ENCODE results near the gene GPR39.

The GPR39 gene

DNA sequence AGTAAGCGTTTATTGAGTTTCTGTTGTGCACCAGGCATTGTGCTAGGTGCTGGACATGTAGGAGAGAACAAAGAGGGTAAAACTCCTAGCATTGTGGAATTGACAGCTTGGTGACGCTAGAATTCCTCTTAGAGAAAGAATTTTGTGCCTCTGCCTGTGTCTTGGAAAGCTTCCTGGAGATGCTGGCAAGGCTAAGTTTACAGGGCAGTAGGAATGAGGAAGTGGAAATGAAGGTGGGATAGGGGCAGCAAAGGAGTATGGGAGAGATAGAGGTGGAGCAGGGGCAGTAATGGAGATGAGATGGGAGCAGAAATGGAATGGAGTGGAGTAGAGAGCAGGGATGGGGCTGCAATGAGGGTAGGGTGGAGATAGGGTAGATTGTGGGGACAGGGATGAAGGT, 29.8 kb downstream of the GPR39 start:
- no peak for DNase-seq (ENCODE audit: low read depth)

DNA sequence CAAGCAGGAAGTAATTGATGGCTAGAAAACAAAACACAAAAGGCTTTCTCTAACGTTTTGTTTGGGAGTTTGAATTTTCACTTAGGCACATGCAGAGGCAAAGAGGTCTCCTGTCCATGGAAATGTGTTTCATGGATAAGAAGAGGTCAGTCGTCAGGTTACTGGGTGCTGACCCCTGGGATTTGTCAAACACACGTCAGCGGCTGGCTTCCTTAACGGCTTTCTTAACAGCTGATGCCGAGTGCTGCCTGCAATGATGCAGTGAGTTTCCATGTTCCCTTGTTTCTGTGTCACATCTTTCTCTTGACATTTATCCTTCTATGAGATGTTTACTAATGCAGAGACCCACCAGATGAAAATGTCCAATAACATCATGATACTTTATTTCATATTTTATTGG, 31.7 kb downstream of the GPR39 start:
- DNase-seq (ENCODE audit: low read depth): no peak

DNA sequence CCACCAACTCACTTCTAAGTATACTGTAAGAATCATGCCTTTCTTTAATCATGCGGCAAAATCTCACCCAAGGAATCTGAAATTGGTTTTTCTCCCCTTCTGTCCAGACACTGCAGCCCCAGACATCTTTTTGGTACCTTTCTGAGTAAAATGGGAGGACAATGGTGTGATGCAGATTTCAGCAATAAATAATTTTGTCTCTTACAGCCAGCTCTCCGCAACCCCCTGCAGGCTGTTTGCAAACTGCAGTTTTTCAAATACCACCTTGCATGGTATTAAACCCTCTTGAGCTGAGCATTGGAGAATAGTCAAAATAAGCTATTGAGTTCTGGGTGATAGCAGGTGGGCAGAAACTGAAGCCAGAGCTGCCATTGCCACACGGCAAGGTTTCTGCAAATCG, 32.2 kb downstream of the GPR39 start:
- no peak for DNase-seq (ENCODE audit: low read depth)

DNA sequence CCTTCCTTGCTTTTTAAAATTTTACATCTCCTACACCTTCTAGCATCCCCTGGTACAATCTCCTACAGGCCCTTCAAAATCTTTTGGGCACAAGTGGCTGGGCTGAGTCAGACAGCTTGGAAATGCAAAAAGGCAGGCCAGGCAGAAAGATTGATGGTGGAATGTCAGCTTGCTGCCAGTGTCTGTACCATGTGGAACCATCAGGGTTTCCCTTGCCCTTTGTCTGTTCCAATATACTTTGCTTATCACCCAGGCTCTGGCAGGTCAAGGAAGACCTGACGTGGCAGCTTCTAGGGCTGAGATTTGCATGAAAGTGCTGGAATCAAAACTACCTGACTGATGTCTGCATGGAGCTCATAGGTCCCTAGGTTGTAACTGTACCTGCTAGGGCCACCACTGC, 33.3 kb downstream of the GPR39 start:
- DNase-seq (ENCODE audit: low read depth): no peak

DNA sequence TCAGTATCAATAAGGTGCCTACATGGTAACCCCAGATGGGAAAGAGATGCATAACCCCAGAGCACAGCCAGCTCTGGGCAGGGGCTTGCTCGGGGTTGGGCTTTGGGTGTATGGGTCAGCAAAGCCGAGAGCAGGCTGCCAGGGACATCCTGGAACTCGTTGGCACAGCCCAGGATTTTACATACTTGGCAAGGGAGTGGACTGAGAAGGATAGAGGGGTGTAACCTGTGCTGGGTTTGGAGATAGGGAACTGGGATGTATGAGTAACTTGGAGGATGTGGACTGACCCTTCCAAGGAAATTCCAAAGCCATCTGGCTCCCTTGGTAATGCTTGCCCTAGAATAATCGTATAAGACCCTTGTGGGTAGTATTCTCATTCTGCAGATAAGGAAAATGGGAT, 44.2 kb downstream of the GPR39 start:
- no peak for DNase-seq (ENCODE audit: low read depth)

DNA sequence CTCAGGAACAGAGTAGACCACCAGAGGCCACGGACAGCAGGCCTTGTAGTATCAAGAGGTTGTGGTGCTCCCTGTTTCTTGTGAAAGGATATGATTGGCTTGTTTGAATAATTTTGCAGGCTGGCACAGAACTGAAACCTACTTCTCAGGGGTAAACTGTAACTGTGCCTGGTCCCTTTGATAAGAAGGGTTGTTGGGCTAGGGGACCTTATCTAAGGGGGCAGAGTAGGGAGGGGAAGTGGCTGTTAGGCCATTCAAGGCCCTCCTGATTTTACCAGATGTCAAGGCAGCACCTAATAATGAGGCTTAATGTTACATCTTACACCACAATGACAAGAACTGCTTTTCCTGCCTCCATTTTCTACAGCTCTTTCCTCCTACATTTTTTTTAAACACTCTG, 45.6 kb downstream of the GPR39 start:
- no peak for DNase-seq (ENCODE audit: low read depth)

DNA sequence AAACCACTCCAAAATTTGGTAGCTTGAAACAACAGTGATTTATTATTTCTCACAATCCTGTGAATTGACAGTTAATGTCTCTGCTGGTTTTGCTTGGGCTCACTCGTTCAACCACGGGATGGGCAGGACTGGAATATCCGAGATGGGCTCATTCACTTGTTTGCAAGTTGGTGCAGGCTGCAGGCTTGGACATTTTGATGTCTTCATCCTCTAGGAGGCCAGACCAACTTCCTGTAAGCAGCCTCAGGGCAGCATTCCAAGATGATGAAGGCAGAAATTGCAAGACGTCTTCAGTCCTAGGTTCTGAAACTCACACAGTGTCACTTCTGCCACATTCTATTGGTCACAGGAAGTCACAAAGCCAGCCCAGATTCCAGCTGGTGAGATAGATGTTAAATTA, 47.1 kb downstream of the GPR39 start:
- no peak for DNase-seq (ENCODE audit: low read depth)

DNA sequence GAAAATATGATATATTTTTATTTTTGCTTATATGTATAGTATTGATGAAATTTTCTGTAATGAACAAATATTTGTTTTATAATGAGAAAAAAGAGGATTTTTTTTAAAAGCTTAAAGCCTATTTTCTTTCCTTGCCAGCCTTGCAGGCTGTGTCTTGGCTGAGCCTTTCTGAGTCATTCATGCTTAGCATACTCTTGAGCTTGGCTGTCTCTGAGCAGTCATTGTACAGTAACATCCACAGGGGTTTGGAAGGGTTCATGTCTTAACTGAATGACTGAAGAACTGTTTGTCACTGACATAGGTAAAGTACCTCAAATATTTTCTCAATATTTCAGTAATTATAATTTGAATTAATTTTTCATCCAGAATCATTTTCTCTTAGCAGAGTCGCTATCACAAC, 49.3 kb downstream of the GPR39 start:
- no peak for DNase-seq (ENCODE audit: low read depth)

DNA sequence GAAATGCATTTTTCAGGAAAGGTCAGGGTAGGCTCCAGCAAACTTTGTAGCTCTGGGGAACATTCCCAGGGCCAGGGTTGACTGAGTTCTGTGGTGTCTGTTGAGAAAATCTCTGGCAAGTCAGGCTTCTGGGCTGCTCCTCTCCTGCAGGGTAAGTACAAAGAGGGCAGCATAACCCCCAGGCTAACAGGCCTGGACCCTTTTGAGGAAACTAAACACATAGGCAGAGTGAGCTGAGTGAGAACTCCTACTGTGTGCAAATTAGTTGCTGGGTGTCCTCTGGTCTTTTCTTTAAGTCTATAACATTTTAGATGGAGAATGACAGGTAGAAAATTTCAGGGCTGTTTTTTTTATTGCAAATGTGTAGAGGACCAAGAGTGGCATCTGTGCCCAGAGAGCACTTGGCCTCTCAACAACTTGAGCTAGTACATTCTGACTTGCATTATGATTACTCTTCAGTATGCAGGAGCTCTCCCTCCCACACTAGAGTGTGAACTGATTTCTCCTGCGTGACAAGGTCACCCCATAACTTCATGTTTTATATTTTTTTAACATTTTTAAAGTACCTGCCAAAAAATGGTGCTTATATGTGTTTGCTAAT, 49.9 kb downstream of the GPR39 start:
- DNase-seq (ENCODE audit: low read depth): no peak

DNA sequence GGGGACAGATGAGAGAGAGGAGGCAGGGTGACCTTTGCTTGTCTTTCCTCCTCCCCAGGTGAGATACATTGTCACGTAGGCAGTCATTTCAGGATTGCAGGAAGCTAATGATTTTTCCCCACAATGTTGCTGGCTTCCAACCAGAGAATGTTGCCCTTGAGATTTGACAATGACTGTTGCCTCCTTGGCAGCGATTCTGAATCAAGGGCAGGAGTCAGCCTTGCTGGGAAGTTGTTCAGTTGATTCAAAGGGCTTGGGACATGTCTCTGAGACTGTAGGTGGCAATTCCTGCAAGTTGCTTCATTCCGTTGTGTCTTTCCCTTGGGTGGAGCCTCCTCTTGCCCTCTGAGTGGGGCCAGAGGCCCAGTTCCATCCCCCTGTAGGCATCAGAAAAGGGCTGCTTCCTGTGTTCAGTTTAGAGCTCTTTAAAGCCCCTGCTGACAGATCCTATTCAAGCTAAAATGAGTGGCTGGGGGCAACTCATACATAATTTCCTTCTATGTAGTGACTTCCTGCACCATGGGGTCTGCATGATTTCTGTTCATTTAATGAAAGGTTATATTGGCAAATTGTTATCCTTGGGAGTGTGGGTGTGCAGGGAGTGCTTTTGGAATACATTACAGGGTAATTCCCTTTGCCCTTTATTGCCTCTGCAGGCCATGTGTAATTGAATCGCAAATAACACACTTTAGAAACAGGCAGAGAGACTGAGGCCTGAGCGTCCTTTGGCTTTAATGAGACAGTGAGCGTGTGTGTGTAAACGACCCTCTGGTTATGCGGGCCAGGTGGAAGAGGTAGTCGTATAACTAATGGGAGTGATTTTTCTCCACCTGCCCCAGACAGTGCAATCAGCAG, 52.4 kb downstream of the GPR39 start:
- DNase-seq (ENCODE audit: low read depth): no peak

DNA sequence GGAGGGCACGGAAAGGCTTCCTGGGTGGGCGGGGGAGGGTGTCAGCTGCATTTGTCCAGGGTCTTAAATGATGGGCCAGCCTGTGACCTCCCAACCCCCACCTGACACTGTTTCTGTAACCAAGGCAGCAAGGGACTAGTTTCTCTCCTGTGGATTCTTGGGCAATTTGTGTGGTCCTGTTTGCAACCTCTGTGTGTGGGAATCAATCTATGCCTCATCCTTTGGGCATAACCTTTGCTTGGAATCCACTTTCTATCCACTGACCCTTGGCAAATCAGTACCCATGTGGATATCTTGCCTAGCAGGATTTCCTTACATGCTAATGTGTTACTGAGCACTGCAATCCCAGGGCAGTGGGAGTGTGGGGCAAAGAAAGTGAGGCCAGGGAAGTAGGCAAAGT, 54.1 kb downstream of the GPR39 start:
- DNase-seq (ENCODE audit: low read depth): no peak

DNA sequence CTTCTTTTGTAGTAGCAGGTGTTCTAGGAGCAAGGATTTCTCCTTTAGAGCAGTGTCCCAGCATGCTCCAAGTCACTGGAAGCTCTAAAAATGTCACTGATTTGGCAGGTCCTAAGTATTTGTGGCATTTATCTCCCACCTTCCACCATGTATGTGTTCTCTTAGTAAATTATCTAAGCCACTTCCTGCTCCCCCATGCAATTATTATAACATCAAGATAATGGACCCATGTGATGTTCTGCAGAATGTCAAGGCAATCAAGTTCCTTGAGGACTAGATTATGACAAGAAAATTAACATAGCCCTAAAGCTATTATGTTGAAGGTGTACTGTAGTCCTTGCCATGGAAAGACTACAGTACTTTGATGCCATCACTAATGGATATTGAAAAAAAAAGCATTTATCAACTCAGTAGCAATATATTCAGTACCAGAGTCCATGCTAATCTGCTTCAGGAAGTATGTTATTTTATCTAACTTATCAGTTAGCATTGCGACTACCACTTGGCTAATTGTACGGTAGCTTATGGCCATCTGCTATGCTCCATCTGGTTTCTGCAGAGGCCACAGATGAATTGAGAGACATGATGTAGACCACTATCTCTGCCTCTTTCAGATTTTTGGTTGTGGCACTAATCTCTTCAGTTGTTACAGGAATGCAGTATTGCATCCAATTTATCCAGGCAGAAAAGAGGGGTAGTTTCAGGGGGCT, 56.7 kb downstream of the GPR39 start:
- no peak for DNase-seq (ENCODE audit: low read depth)

DNA sequence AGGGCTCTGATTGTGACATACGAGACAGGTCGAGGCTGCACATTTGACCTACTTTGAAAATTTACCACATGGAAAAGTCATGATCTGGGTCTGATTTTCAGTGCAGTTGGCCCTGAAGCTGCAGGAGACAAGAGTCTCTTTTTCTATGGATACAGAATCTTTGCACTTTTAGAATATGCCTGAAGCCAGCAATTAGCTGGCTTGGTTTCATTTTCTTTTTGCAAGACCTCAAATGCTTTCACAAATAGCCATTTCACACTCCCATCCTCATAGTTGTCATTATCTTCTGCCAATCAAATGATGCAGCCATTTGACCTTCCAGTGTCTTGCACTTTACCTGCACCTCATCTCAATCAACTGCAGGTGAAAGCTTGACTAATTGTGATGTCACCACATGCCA, 59.0 kb downstream of the GPR39 start:
- DNase-seq (ENCODE audit: low read depth): no peak

DNA sequence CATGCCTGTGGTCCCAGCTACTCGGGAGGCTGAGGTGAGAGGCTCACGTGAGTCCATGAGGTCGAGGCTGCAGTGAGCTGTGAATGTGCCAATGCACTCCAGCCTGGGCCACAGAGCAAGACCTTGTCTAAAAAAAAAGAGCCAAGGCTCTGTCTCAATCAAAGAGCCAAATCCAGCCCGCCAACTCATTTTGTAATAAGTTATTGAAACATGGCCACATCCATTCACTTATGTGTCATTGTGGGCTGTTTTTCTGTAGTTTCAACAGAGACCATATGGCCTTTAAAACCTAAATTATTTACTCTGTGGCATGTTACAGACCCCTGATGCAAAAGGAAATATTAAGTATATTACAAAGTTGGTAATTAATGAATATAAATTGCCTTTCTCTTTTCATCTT, 60.8 kb downstream of the GPR39 start:
- DNase-seq (ENCODE audit: low read depth): no peak

DNA sequence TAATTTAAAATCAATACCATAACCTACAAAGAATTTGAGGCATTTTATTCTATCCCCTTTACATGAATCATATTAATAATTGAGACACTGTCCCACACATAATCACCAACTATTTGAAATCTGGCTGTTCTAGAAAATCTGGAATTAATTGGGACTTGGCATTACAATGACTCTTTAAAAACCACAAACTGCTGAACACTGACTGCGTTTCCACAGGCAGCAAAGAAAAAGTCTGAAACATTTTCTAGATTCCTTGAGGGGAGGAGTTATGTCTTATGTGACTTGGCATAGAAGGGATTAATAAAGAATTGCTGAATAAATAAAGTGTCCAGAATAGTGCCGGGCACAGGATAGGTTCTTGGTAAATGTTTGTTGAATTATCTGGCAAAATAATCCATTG, 61.4 kb downstream of the GPR39 start:
- no peak for DNase-seq (ENCODE audit: low read depth)

DNA sequence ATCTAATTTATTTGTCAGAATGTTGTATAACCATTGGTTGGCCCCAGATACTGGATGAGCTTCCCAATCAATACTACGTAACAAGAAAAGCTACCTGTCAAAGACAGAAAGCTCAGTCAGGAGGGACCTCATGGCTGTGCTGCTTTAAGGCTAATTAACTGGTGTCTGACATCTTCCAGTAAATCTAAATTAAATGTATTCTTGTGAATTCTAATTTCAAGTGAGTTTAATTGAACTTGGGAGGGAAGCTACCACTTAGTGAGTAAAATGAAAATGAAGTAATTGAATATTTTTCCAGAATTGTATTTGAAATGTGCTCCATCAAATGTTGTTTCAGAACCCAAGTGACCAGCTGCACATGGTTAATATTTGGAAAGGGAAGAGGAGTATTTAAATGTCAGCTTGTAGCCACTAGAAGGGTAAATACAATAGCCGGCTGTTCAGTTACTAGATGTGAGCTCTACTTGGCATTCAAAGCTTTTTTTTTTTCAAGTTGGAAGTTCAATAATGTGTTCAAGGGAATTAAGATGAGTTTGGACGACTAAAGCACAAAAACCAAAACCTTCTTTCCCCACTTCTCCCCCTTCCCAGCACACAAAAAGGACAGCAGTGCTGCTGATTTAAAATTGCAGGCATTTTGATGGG, 62.0 kb downstream of the GPR39 start:
- DNase-seq (ENCODE audit: low read depth): no peak

DNA sequence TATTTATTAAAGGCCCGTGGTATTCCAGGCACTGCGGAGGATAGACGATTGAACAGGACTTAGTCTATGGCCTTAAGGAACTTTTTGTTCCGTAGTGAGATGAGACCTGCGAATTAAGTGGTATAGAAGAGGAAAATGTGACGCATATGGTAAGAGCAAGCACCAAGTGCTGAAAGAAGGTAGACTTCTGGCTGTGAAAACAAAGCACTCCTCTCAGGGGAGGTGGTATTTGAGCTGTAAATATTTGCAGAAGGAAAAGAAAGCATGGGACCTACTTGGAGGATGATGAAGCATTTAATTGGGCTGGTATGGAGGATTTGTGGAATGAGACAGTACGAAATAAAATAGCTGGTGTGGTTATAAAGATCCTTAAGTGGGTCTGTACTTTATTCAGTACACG, 62.5 kb downstream of the GPR39 start:
- no peak for DNase-seq (ENCODE audit: low read depth)

DNA sequence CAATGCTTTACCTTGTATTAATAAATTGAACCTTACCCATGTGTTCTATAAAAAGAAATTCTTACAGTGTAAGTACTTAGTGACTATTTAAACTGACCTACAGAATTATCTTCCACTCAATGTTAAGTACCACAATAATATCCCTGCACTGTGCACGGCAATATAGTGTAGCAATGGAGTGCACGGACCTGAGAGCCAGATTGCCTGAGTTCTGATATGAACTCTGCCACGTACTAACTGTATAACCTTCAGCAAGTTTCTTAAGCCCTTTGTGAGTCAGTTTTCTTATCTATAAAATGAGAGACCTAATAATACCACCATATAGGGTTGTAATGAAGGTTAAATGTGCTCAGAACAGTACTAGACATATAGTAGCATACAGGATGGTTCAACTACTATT, 66.2 kb downstream of the GPR39 start:
- DNase-seq (ENCODE audit: low read depth): no peak

DNA sequence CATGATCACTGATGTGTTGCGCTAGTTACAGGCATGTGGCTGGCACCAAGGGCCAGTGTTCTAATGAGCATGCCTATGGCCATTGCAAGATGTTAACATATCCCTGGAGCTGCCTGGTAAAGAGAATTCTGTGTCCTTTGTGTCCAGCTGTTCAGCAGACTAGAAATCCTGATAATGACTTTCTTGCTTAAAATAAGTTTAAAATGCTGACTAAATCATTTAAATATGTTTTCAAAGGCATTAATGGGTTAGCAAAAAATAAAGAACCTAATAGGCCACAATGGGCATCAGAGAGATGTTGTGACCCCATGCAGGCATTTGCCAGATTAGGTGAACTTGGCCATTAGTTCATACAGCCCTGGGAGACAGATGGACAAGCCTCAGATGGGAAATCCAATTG, 67.5 kb downstream of the GPR39 start:
- no peak for DNase-seq (ENCODE audit: low read depth)

DNA sequence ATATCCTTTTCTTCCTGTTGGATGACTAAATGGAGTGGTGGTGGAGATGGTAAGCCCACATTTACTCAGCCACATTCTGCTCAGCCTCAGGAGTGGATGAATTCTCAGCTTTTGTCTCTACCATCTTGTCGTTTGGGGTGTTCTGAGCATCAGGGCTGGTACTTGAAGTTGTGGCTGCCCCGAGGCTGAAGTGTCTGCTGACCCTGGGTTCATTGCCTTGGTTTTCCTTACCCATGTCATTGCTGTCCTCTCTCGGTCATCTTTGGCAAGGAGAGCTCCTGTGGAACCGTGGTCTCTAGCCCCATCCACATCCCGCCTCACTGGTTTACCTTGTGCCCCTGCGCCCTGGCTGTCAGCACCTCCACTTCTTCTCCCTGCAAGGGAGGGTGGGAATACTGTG, 71.9 kb downstream of the GPR39 start:
- no peak for DNase-seq (ENCODE audit: low read depth)

DNA sequence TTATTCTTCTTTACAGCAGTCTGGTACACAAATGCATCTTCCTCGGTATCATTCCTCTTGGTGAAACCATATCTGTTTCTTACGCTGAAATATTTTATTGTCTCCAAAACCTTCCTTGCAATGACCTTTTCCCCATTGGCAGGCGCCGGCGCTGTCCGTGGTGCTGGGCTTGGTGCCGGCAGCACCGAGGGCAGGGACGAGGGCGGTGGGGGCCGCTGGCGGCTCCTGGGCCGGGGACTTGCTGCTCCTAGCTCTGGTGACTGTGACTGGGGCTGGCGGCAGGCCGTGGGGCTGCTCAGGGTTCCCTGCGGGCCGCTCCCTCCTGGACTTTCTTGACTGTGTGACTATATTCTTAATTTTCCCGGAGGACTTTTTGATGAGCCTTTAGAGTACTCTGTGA, 72.5 kb downstream of the GPR39 start:
- no peak for DNase-seq (ENCODE audit: low read depth)

DNA sequence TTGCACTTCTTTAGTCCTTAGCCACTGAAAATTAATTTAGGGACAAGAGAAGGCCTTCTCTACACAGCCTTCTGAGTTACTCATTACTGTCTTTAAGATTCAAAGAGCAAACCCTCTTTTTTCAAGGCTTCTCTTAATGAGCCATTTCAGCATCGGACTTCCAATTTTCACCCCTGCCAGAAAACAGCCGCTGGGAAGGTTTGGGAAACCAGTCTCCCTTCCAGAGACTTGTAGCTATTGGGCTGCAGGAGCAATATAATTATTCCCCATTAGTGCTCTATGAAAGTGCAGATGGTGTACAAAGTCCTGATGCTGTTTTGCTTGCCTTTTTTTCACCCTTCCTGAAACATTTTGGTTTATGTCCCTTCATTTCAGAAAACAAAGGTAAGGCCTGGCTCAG, 79.3 kb downstream of the GPR39 start:
- DNase-seq (ENCODE audit: low read depth): no peak

DNA sequence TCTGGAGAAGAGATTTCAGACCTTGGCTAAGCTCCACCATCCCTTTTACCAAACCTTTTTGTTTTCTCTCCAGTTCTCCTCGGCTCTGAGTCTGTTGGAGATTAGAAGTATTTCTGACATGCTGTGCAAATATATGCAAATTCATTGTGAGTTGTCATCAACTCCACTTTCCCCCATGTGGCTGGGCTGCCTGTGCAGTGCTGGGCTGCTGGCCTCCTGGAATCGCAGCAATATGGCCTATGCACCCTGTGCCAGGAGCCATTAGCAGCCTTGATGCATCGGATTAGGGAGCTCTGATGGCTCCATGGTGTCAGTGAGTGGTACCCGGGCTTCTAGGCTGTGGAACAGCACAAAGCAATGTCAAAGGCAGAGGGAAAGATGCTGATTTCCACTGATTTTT, 80.0 kb downstream of the GPR39 start:
- no peak for DNase-seq (ENCODE audit: low read depth)
